Measurements from ENCODE around the gene TBC1D22B.

DNA sequence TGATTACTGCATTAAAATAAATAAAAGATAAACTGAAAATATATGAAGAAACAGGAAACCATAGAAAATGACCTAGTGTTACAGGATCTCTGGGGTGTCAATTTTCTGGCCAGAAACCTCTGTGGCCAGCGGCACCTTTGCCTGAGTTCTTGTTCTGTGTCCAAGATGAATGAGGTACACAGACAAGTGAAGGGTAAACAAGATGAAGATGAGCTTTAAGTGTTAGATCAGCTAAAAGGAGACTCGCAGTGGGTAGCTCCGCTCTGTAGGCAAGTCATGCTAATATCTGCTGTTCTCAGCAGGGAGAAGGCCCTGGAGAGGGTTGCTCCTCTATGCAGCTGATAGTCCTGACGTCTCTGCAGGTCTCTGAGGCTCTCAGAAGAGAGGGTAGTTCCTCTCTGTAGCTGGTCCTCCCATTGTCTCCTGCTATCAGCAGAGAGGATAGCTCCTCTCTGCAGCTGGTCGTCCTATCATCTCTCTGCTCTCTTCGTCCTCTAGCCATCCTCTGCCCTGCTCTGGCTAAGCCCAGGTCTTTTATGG is 35.9 kb upstream of the TBC1D22B start:
- TF ChIP-seq, protein P1, sequence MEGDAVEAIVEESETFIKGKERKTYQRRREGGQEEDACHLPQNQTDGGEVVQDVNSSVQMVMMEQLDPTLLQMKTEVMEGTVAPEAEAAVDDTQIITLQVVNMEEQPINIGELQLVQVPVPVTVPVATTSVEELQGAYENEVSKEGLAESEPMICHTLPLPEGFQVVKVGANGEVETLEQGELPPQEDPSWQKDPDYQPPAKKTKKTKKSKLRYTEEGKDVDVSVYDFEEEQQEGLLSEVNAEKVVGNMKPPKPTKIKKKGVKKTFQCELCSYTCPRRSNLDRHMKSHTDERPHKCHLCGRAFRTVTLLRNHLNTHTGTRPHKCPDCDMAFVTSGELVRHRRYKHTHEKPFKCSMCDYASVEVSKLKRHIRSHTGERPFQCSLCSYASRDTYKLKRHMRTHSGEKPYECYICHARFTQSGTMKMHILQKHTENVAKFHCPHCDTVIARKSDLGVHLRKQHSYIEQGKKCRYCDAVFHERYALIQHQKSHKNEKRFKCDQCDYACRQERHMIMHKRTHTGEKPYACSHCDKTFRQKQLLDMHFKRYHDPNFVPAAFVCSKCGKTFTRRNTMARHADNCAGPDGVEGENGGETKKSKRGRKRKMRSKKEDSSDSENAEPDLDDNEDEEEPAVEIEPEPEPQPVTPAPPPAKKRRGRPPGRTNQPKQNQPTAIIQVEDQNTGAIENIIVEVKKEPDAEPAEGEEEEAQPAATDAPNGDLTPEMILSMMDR (IDR thresholded peaks at IDR 0.05; ENCODE audit: insufficient read depth, low read length, poor library complexity, severe bottlenecking) = no peak
- no peak for TF ChIP-seq EZH2phosphoT487 (conservative IDR thresholded peaks at IDR 0.05; ENCODE audit: low read length)

Measured in SU-DHL-6 (cell line).